Heart left ventricle (tissue), 13 donors: ENCODE results near the gene SSTR4.

Experiments used
- POLR2A ChIP-seq, 2 donors: fragments of 450-650 bp; IDR thresholded peaks; one replicate each; pipeline ENCODE4 v1.6.1; 2017; ENCODE audit warnings: antibody characterized with exemption in 2 of 2, mild to moderate bottlenecking in 2 of 2, moderate library complexity in 2 of 2
- TF ChIP-seq, protein P1 (sequence below), 12 donors: fragments of 200-600 bp; sonication (generic) in 4 of 12; IDR thresholded peaks; one replicate each; pipeline versions ENCODE4 v1.5.0 to v1.8.0; 2018 to 2022; ENCODE audit warnings: antibody characterized with exemption in 12 of 12, mild to moderate bottlenecking in 5 of 12
- donor health status: ischemic (EF 13 %, LVEDD 7.1; RV severe dilation, severe dysfunction).
- donor health status: DM: no; HTN: yes; CAD: no.
- donor health status: DM: no; HTN: no; CAD: no.
- donor health status: ischemic (EF 25% LVEDD 6.9; RV normal size, moderate dysfunction).
- donor health status: ischemic (EF 25% LVEDD 5.7; RV mildly dilated, moderate dysfunction).
- donor health status: ischemic (EF 35%, LVEDD 5.7; RV mildly dilated, moderate dysfunction).
- donor health status: nonischemic (EF 11% LVEDD 7.7; RV severe dilation, severe dysfunction).
- donor health status: DM: yes; HTN: yes; CAD: no.
- donor health status: PGD.
- donor health status: ischemic (EF 29% LVEDD 5.4; RV normal size, mild dysfunction).
- donor health status: nonischemic (EF 23%, LVEDD 6.1; RV moderate dilation, normal function).

DNA sequence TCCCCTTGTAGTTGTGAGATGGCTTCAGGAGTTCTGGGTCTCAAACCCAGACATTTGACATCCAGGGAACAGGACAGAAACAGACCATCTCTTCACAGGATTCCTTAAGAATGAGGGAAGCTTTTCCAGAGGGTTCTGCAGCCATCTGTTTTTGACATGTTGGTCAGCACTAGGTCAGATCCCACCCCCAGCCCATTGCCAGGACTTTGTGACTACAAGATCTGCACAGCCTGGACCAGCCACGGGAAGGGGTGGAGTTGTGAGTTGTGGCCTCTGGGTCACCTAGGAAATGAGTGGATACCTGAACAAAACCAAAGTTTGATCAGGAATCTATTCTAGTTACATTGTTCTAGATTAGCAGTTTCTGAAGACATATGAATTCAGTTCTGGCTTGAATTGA lies 39.2 kb upstream of the SSTR4 start:
- TF ChIP-seq POLR2A (IDR thresholded peaks at IDR 0.05): no peak
- TF ChIP-seq, protein P1, sequence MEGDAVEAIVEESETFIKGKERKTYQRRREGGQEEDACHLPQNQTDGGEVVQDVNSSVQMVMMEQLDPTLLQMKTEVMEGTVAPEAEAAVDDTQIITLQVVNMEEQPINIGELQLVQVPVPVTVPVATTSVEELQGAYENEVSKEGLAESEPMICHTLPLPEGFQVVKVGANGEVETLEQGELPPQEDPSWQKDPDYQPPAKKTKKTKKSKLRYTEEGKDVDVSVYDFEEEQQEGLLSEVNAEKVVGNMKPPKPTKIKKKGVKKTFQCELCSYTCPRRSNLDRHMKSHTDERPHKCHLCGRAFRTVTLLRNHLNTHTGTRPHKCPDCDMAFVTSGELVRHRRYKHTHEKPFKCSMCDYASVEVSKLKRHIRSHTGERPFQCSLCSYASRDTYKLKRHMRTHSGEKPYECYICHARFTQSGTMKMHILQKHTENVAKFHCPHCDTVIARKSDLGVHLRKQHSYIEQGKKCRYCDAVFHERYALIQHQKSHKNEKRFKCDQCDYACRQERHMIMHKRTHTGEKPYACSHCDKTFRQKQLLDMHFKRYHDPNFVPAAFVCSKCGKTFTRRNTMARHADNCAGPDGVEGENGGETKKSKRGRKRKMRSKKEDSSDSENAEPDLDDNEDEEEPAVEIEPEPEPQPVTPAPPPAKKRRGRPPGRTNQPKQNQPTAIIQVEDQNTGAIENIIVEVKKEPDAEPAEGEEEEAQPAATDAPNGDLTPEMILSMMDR (IDR thresholded peaks at IDR 0.05): no peak
